VCaP (cell line): ENCODE data around the gene CST1.

ENCODE experiments used
- H3K27ac ChIP-seq: fragments of 450-650 bp; 2 replicates; pipeline ENCODE4 v1.5.1; 2017
- TF ChIP-seq, protein P1 (sequence below): fragments of 450-650 bp; conservative IDR thresholded peaks from 2 replicates; pipeline ENCODE4 v1.5.1; 2017; ENCODE audit warnings: mild to moderate bottlenecking, moderate library complexity

CST1 gene

DNA sequence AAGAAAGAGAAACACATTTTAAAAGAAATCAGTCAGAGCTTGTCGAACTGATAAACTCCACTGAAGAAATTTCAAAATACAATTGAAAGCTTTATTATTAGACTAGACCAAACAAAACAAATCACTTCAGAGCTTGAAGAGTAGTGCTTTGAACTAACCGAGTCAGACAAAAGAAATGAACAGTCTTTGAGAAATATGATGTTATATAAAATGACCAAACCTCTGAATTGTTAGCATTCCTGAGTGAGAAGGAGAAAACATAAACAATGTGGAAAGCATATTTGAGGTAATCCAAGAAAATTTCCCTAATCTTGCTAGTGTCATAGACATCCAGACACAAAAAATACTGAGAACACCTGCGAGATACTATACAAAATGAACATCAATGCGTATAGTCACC, 48.7 kb downstream of the CST1 start:
- no peak overlapping the region for H3K27ac ChIP-seq
- TF ChIP-seq, protein P1, sequence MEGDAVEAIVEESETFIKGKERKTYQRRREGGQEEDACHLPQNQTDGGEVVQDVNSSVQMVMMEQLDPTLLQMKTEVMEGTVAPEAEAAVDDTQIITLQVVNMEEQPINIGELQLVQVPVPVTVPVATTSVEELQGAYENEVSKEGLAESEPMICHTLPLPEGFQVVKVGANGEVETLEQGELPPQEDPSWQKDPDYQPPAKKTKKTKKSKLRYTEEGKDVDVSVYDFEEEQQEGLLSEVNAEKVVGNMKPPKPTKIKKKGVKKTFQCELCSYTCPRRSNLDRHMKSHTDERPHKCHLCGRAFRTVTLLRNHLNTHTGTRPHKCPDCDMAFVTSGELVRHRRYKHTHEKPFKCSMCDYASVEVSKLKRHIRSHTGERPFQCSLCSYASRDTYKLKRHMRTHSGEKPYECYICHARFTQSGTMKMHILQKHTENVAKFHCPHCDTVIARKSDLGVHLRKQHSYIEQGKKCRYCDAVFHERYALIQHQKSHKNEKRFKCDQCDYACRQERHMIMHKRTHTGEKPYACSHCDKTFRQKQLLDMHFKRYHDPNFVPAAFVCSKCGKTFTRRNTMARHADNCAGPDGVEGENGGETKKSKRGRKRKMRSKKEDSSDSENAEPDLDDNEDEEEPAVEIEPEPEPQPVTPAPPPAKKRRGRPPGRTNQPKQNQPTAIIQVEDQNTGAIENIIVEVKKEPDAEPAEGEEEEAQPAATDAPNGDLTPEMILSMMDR, result no peak

DNA sequence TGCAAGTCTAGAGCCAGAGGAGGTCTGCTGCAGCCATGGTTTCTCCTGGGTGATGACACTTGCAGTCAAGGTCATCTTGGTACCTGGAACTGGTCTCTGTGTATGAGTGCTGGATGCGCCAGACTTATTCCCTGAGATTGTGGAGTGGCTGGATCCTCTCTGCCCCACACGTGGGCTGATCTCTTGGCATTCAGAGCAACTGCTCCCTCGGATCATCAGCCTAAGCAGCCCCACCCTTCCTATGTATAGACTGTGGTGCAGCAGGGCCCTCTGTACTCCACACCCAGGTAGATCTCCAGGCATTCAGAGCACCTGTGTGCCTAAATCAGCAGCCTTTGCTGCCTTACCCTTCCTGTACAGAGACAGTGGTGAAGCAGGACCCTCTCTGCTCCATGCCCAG, 49.8 kb downstream of the CST1 start:
- TF ChIP-seq, protein P1, result no peak
- H3K27ac ChIP-seq, result no peak overlapping the region

DNA sequence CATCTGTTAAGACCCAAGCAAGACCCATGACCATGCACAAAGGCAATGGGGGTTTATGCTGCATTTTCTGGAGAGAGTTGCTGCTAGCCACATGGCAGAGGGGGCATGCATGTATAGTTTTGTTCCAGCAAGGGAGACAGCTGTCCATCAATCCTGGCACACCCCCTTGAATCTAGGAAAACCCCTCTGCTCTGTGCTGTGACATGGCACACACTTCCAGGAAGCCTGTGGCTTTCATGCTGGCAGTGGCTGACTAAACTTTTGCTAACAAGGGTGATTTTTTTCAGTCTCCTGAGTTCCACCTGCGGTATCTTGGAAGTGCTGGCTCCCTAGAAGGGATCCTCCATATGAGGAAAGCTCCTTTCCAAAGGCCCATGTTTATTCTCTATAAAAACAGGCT, 52.8 kb downstream of the CST1 start:
- TF ChIP-seq, protein P1, result no peak
- no peak overlapping the region for H3K27ac ChIP-seq
